ENCODE data around the gene TRAK2. TPM values are rescaled to one million over a fixed set of nuclear protein-coding genes. Genes with fewer than 3 reads are reported as not detected.

TRAK2 gene
- total and polyA plus RNA-seq, 2 donors from 2014 or later = 16.6 to 65.8 TPM

GRCh38 chr2:201433394-201433995 lies 17.8 kb downstream of the TRAK2 start:
- TF ChIP-seq, protein P1, sequence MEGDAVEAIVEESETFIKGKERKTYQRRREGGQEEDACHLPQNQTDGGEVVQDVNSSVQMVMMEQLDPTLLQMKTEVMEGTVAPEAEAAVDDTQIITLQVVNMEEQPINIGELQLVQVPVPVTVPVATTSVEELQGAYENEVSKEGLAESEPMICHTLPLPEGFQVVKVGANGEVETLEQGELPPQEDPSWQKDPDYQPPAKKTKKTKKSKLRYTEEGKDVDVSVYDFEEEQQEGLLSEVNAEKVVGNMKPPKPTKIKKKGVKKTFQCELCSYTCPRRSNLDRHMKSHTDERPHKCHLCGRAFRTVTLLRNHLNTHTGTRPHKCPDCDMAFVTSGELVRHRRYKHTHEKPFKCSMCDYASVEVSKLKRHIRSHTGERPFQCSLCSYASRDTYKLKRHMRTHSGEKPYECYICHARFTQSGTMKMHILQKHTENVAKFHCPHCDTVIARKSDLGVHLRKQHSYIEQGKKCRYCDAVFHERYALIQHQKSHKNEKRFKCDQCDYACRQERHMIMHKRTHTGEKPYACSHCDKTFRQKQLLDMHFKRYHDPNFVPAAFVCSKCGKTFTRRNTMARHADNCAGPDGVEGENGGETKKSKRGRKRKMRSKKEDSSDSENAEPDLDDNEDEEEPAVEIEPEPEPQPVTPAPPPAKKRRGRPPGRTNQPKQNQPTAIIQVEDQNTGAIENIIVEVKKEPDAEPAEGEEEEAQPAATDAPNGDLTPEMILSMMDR (IDR thresholded peaks at IDR 0.05; ENCODE audit: borderline replicate concordance, extremely low read depth, insufficient read depth) = no peak
- Histone ChIP-seq H3K9ac (ENCODE audit: low read length in 3 of 3) (no peak overlapping the region), H3K27me3 (ENCODE audit: control insufficient read depth, insufficient read depth, low read length) (no peaks in the 10 kb centered on the region), H3K27ac (ENCODE audit: low read depth in 2 of 2, low read length in 2 of 2) (no peak overlapping the region), H3K9me3 (ENCODE audit: control insufficient read depth in 2 of 3, insufficient read depth in 1 of 3, low read length in 3 of 3) (no peaks in the 10 kb centered on the region), H3K4me1 (ENCODE audit: control insufficient read depth in 2 of 3, insufficient read depth in 2 of 3, low read depth in 1 of 3, low read length in 3 of 3) (peaks cover 3 to 15% (median 14%) of the 10 kb centered on the region in 3 donors), H3K4me3 (ENCODE audit: low read length in 3 of 3) (no peak overlapping the region), H3K36me3 (ENCODE audit: control insufficient read depth in 2 of 3, insufficient read depth in 3 of 3, low read length in 3 of 3) (no peaks in the 10 kb centered on the region)
- intact Hi-C loops (cut with DNase I) = no loop called here
- FAIRE-seq (no peak), DNase-seq (peak in 1 of 5 donors; percentile 25)

GRCh38 chr2:201432621-201433393 lies 18.5 kb downstream of the TRAK2 start:
- no peak for FAIRE-seq
- intact Hi-C loops (cut with DNase I) = no loop called here

GRCh38 chr2:201432038-201432620 lies 19.1 kb downstream of the TRAK2 start:
- peak; percentile 30 for FAIRE-seq
- H3K9ac ChIP-seq (ENCODE audit: low read length in 3 of 3) = no peak overlapping the region
- TF ChIP-seq, protein P1 (IDR thresholded peaks at IDR 0.05; ENCODE audit: borderline replicate concordance, extremely low read depth, insufficient read depth) = no peak

More at GRCh38 chr2:201432621-201433393, 18.5 kb downstream of the TRAK2 start:
- TF ChIP-seq, protein P1 (IDR thresholded peaks at IDR 0.05; ENCODE audit: borderline replicate concordance, extremely low read depth, insufficient read depth) = no peak
- peaks cover 3 to 15% (median 14%) of the 10 kb centered on the region in 3 donors for H3K4me1 ChIP-seq (ENCODE audit: control insufficient read depth in 2 of 3, insufficient read depth in 2 of 3, low read depth in 1 of 3, low read length in 3 of 3)
- H3K27me3 ChIP-seq (ENCODE audit: control insufficient read depth, insufficient read depth, low read length) = no peaks in the 10 kb centered on the region
- DNase-seq = peak in 3 of 5 donors; percentile 37 to 71 (median 47)
- peak overlapping the region; percentile 18 to 59 for H3K27ac ChIP-seq (ENCODE audit: low read depth in 2 of 2, low read length in 2 of 2)
- no peak overlapping the region for H3K9ac ChIP-seq (ENCODE audit: low read length in 3 of 3)
- H3K4me3 ChIP-seq (ENCODE audit: low read length in 3 of 3) = no peak overlapping the region
- no peaks in the 10 kb centered on the region for H3K36me3 ChIP-seq (ENCODE audit: control insufficient read depth in 2 of 3, insufficient read depth in 3 of 3, low read length in 3 of 3)
- no peaks in the 10 kb centered on the region for H3K9me3 ChIP-seq (ENCODE audit: control insufficient read depth in 2 of 3, insufficient read depth in 1 of 3, low read length in 3 of 3)

More at GRCh38 chr2:201432038-201432620, 19.1 kb downstream of the TRAK2 start:
- intact Hi-C loops (cut with DNase I) = no loop called here
- peak in 1 of 5 donors; percentile 33 for DNase-seq
- Histone ChIP-seq H3K27ac (ENCODE audit: low read depth in 2 of 2, low read length in 2 of 2) (peak overlapping the region; percentile 18 to 59), H3K9me3 (ENCODE audit: control insufficient read depth in 2 of 3, insufficient read depth in 1 of 3, low read length in 3 of 3) (no peaks in the 10 kb centered on the region), H3K4me1 (ENCODE audit: control insufficient read depth in 2 of 3, insufficient read depth in 2 of 3, low read depth in 1 of 3, low read length in 3 of 3) (peaks cover 3 to 15% (median 14%) of the 10 kb centered on the region in 3 donors), H3K36me3 (ENCODE audit: control insufficient read depth in 2 of 3, insufficient read depth in 3 of 3, low read length in 3 of 3) (no peaks in the 10 kb centered on the region), H3K27me3 (ENCODE audit: control insufficient read depth, insufficient read depth, low read length) (no peaks in the 10 kb centered on the region), H3K4me3 (ENCODE audit: low read length in 3 of 3) (no peak overlapping the region)

Measured in kidney (tissue), 14 donors.